Endothelial cell of umbilical vein (primary cell): ENCODE results near the gene PLAAT3. TPM values are rescaled to one million over a fixed set of nuclear protein-coding genes. Genes with fewer than 3 reads are reported as not detected.

Source experiments
- BruUV-seq: library from RNA; stranded (reverse); fragments of 400-500 nt; replicated peaks from 2 replicates; lab custom pipeline; 2021; lab: Mats Ljungman, UMichigan
- CTCF ChIA-PET: fragments of 300-600, 350-600 bp; sonication (Branson Sonifier 250); formaldehyde crosslinking; loops from one replicate; lab custom pipeline; 2021; ENCODE audit warnings: antibody characterized with exemption, inconsistent platforms; lab: Charles Lee
- POLR2A ChIA-PET: fragments of 300-600, 350-600 bp; sonication (Branson Sonifier 250); formaldehyde crosslinking; loops from one replicate; lab custom pipeline; 2021; ENCODE audit warnings: antibody characterized with exemption, inconsistent platforms; lab: Charles Lee
- DNase-seq: peaks from one replicate; pipeline ENCODE4 v3.0.0-alpha.2; 2011; ENCODE audit warnings: low read depth, low spot score
- FAIRE-seq: peaks from 2 replicates; lab custom pipeline; 2011; peaks lifted over from hg19 to GRCh38; lab: Jason Lieb, UNC
- H2AFZ ChIP-seq: 2 replicates; pipeline ENCODE4 v1.6.0; 2012; ENCODE audit warnings: low read depth, low read length, control low read depth, inconsistent platforms
- H3K27ac ChIP-seq: 2 replicates; pipeline ENCODE4 v1.5.1; 2011; ENCODE audit warnings: low read depth, mild to moderate bottlenecking, control low read depth, low read length, moderate library complexity; ENCODE audit not compliant: insufficient read depth
- H3K27me3 ChIP-seq, 2 experiments: 2 replicates each; pipeline versions ENCODE4 v1.6.0 to v1.6.1; 2011; ENCODE audit warnings: low read length in 2 of 2, mixed read lengths in 1 of 2; ENCODE audit not compliant: control insufficient read depth in 2 of 2, insufficient read depth in 2 of 2
- H3K36me3 ChIP-seq, 2 experiments: 2 replicates in 1 of 2; 3 replicates in 1 of 2; pipeline ENCODE4 v1.5.1; 2011; ENCODE audit warnings: low read length in 2 of 2, mild to moderate bottlenecking in 1 of 2, moderate library complexity in 1 of 2; ENCODE audit not compliant: control insufficient read depth in 2 of 2, insufficient read depth in 2 of 2; ENCODE audit errors: extremely low read depth in 1 of 2
- H3K4me1 ChIP-seq: 3 replicates; pipeline ENCODE4 v1.5.1; 2011; ENCODE audit warnings: mild to moderate bottlenecking, low read length; ENCODE audit not compliant: control insufficient read depth, insufficient read depth; ENCODE audit errors: extremely low read depth
- H3K4me2 ChIP-seq: 2 replicates; pipeline ENCODE4 v1.6.1; 2011; ENCODE audit warnings: low read length, control low read depth, mixed read lengths; ENCODE audit not compliant: insufficient read depth
- H3K4me3 ChIP-seq, 3 experiments: fragments of 200-600 bp in 1 of 3; sonication (generic), shearing (Covaris generic) in 1 of 3; replicated peaks in 1 of 3; 2 replicates each; pipeline ENCODE4 v1.5.1; 2011 to 2016; ENCODE audit warnings: control low read depth in 3 of 3, low read length in 3 of 3, mild to moderate bottlenecking in 2 of 3, inconsistent platforms in 1 of 3, low read depth in 1 of 3, moderate library complexity in 1 of 3; ENCODE audit not compliant: insufficient read depth in 1 of 3
- H3K79me2 ChIP-seq: 2 replicates; pipeline ENCODE4 v1.6.0; 2012; ENCODE audit warnings: low read length, inconsistent platforms; ENCODE audit not compliant: control insufficient read depth, insufficient read depth
- H3K9ac ChIP-seq: replicated peaks from 2 replicates; pipeline ENCODE3; 2011; ENCODE audit warnings: low read length, control low read depth; ENCODE audit not compliant: insufficient read depth; ENCODE audit errors: extremely low read depth
- H3K9me1 ChIP-seq: replicated peaks from 3 replicates; pipeline ENCODE4 v1.6.0; 2011; ENCODE audit warnings: mild to moderate bottlenecking, low read length; ENCODE audit not compliant: control insufficient read depth, insufficient read depth; ENCODE audit errors: extremely low read depth
- H3K9me3 ChIP-seq: replicated peaks from 2 replicates; pipeline ENCODE4 v1.5.1; 2012; ENCODE audit warnings: low read length, inconsistent platforms; ENCODE audit not compliant: control insufficient read depth, insufficient read depth
- H4K20me1 ChIP-seq: replicated peaks from 2 replicates; pipeline ENCODE3; 2011; ENCODE audit warnings: mild to moderate bottlenecking, low read length; ENCODE audit not compliant: control insufficient read depth, insufficient read depth; ENCODE audit errors: extremely low read depth
- FOS ChIP-seq: IDR thresholded peaks from 2 replicates; pipeline ENCODE4 v1.6.1; 2011; ENCODE audit warnings: mild to moderate bottlenecking, low read length, moderate library complexity, borderline replicate concordance; ENCODE audit not compliant: insufficient read depth
- GATA2 ChIP-seq: IDR thresholded peaks from 2 replicates; pipeline ENCODE4 v1.7.0; 2011; ENCODE audit warnings: low read depth, mild to moderate bottlenecking, moderate library complexity, mixed read lengths, low read length; ENCODE audit not compliant: insufficient read length, insufficient read depth
- JUN ChIP-seq: IDR thresholded peaks from 2 replicates; pipeline ENCODE4 v1.6.1; 2011; ENCODE audit warnings: borderline replicate concordance, low read depth; ENCODE audit not compliant: insufficient read length, insufficient read depth
- MYC ChIP-seq: IDR thresholded peaks from one replicate; pipeline ENCODE4 v1.6.1; 2011; ENCODE audit warnings: mild to moderate bottlenecking, low read depth, low read length
- POLR2A ChIP-seq: IDR thresholded peaks from 2 replicates; pipeline ENCODE4 v1.6.1; 2012; ENCODE audit warnings: low read depth, mild to moderate bottlenecking, control low read depth, low read length
- POLR2AphosphoS5 ChIP-seq: IDR thresholded peaks from 2 replicates; pipeline ENCODE4 v1.6.1; 2012; ENCODE audit warnings: low read depth, mild to moderate bottlenecking, control low read depth, low read length, moderate library complexity; ENCODE audit not compliant: insufficient read depth
- dilution Hi-C: fragments of 300-500 bp; cut with MboI; formaldehyde crosslinking; loops from one replicate; pipeline ENCODE4 v1.15.0; 2019; ENCODE audit warnings: low sequenced_read_pairs; ENCODE audit not compliant: extremely low pct_ligation_motif_present
- intact Hi-C: fragments of 100-400 bp; cut with micrococcal nuclease; formaldehyde crosslinking; loops from one replicate; pipeline ENCODE4 v1.10.0; 2022
- polyA plus RNA-seq, 4 experiments: library from polyadenylated mRNA; depleted of rRNA in 3 of 4; stranded (reverse) in 3 of 4; unstranded in 1 of 4; fragments of >200 nt; gene quantifications; 2 replicates each; pipeline versions ENCODE4 v1.2.1 to v1.2.3, GENCODE V29; 2011 to 2012; ENCODE audit warnings: missing spikeins in 1 of 4
- total RNA-seq: library from RNA; stranded (reverse); gene quantifications from 2 replicates; pipeline ENCODE4 v1.2.3, GENCODE V29; 2021
- TF ChIP-seq, protein P1 (sequence below), 2 donors: IDR thresholded peaks; 1 replicate in 1 of 2; 2 replicates in 1 of 2; pipeline ENCODE4 v1.5.1; 2011; ENCODE audit warnings: low read length in 2 of 2, mild to moderate bottlenecking in 2 of 2, moderate library complexity in 2 of 2, control low read depth in 1 of 2, inconsistent platforms in 1 of 2, low read depth in 1 of 2; ENCODE audit not compliant: insufficient read depth in 1 of 2; ENCODE audit errors: extremely low read depth in 1 of 2

The PLAAT3 gene
- total and polyA plus RNA-seq, 2 donors (not counting 3 experiments of a cell fraction or from before 2014, with no cell fraction given): 22.8 to 40.2 TPM

- no peak overlapping the region for H3K9ac ChIP-seq
- dilution Hi-C loops: no loop called here
- no peak overlapping the region for H3K4me2 ChIP-seq
- H4K20me1 ChIP-seq: no peaks in the 10 kb centered on the region
- H3K27me3 ChIP-seq: no peaks in the 10 kb centered on the region
- ChIA-PET POLR2A (no interaction called here), CTCF (interaction anchor here (0.6 to 5.5 kb wide), 4 partner anchors 13 to 160 kb away, joined by 3 to 24 read pairs (median 4); no protein-coding TSS in a partner anchor)
- no peaks in the 10 kb centered on the region for H3K9me3 ChIP-seq
- H3K27ac ChIP-seq: no peak overlapping the region
- H3K79me2 ChIP-seq: no peaks in the 10 kb centered on the region
- TF ChIP-seq JUN: no peak
- TF ChIP-seq GATA2: no peak
- TF ChIP-seq, protein P1, sequence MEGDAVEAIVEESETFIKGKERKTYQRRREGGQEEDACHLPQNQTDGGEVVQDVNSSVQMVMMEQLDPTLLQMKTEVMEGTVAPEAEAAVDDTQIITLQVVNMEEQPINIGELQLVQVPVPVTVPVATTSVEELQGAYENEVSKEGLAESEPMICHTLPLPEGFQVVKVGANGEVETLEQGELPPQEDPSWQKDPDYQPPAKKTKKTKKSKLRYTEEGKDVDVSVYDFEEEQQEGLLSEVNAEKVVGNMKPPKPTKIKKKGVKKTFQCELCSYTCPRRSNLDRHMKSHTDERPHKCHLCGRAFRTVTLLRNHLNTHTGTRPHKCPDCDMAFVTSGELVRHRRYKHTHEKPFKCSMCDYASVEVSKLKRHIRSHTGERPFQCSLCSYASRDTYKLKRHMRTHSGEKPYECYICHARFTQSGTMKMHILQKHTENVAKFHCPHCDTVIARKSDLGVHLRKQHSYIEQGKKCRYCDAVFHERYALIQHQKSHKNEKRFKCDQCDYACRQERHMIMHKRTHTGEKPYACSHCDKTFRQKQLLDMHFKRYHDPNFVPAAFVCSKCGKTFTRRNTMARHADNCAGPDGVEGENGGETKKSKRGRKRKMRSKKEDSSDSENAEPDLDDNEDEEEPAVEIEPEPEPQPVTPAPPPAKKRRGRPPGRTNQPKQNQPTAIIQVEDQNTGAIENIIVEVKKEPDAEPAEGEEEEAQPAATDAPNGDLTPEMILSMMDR (IDR thresholded peaks at IDR 0.05; ENCODE audit: extremely low read depth in 1 of 2, insufficient read depth in 1 of 2, low read depth in 1 of 2, low read length in 2 of 2): no peak
- no peak for TF ChIP-seq POLR2AphosphoS5
- no peak for TF ChIP-seq FOS
- TF ChIP-seq POLR2A: no peak
- TF ChIP-seq MYC: no peak
- no TSS peak for BruUV-seq
- no peaks in the 10 kb centered on the region for H3K36me3 ChIP-seq
- no peaks in the 10 kb centered on the region for H3K4me1 ChIP-seq
- H3K4me3 ChIP-seq: no peak overlapping the region
- H3K9me1 ChIP-seq: no peaks in the 10 kb centered on the region
- no peak overlapping the region for H2AFZ ChIP-seq
- DNase-seq (no peak), FAIRE-seq (no peak)
- intact Hi-C loops: no loop called here
Observed at GRCh38 chr11:63621071-63621470, 6.8 kb upstream of the PLAAT3 start.
